Bronchial epithelial cell (primary cell): ENCODE results near the gene DPEP2NB. TPM values are rescaled to one million over a fixed set of nuclear protein-coding genes. Genes with fewer than 3 reads are reported as not detected.
A peak's percentile ranks its signal among the peaks of the same experiment; 100 is the strongest.
"Not testable (repeated sequence)": the region's sequence is repeated elsewhere in the genome, so short reads cannot be mapped to it uniquely, and the experiment has no call there.

Experiments
- DNase-seq: peaks from one replicate; pipeline ENCODE4 v3.0.0-alpha.2; 2010; ENCODE audit warnings: low read depth
- FAIRE-seq: peaks from 2 replicates; lab custom pipeline; 2011; peaks lifted over from hg19 to GRCh38; lab: Jason Lieb, UNC
- H3K27me3 ChIP-seq: 2 replicates; pipeline ENCODE4 v1.5.1; 2011; ENCODE audit warnings: low read length; ENCODE audit not compliant: control insufficient read depth, insufficient read depth
- H3K36me3 ChIP-seq: 2 replicates; pipeline ENCODE4 v1.5.1; 2011; ENCODE audit warnings: low read length; ENCODE audit not compliant: control insufficient read depth, insufficient read depth
- H3K4me3 ChIP-seq: 2 replicates; pipeline ENCODE4 v1.5.1; 2011; ENCODE audit warnings: mild to moderate bottlenecking, low read depth, low read length, control low read depth
- CTCF ChIP-seq: IDR thresholded peaks from 2 replicates; pipeline ENCODE4 v1.5.1; 2011; ENCODE audit warnings: mild to moderate bottlenecking, moderate library complexity, low read length, control low read depth, inconsistent platforms; ENCODE audit not compliant: insufficient read depth, severe bottlenecking
- total RNA-seq: library from RNA; depleted of rRNA; stranded (reverse); fragments of >200 nt; gene quantifications from 2 replicates; pipeline ENCODE4 v1.2.1, GENCODE V29; 2014

The DPEP2NB gene
- total RNA-seq, 1 donor from 2014 or later, result not detected

GRCh38 chr16:68037841-68038597 lies 22.3 kb upstream of the DPEP2NB start:
- FAIRE-seq, result no peak

GRCh38 chr16:68035227-68035626 lies 19.5 kb upstream of the DPEP2NB start:
- no peak overlapping the region for H3K4me3 ChIP-seq
- H3K36me3 ChIP-seq, result peaks cover 2% of the 10 kb centered on the region
- DNase-seq (no peak), FAIRE-seq (no peak)
- no peak for TF ChIP-seq CTCF
- H3K27me3 ChIP-seq, result no peaks in the 10 kb centered on the region

More at GRCh38 chr16:68037841-68038597, 22.3 kb upstream of the DPEP2NB start:
- Histone ChIP-seq H3K27me3 (no peaks in the 10 kb centered on the region), H3K36me3 (peaks cover 2% of the 10 kb centered on the region), H3K4me3 (no peak overlapping the region)
- no peak for DNase-seq
- no peak for TF ChIP-seq CTCF

- DNase-seq, result no peak
- Histone ChIP-seq H3K4me3 (no peak overlapping the region), H3K36me3 (no peaks in the 10 kb centered on the region), H3K27me3 (no peaks in the 10 kb centered on the region)
- no peak for TF ChIP-seq CTCF
- no peak for FAIRE-seq
These were observed 17.4 kb upstream of the DPEP2NB start for GRCh38 chr16:68033101-68033500.

- no peak for TF ChIP-seq CTCF
- Histone ChIP-seq H3K27me3 (no peaks in the 10 kb centered on the region), H3K36me3 (no peaks in the 10 kb centered on the region), H3K4me3 (no peak overlapping the region)
- FAIRE-seq (no peak), DNase-seq (peak; percentile 72)
These were observed 16.2 kb upstream of the DPEP2NB start for GRCh38 chr16:68031951-68032350.

- not testable (repeated sequence) for H3K4me3 ChIP-seq, DNase-seq, FAIRE-seq, H3K36me3 ChIP-seq, H3K27me3 ChIP-seq
These were observed 14.4 kb upstream of the DPEP2NB start for GRCh38 chr16:68030108-68030507.

GRCh38 chr16:68028996-68029395 lies 13.3 kb upstream of the DPEP2NB start:
- FAIRE-seq (no peak), DNase-seq (no peak)
- Histone ChIP-seq H3K36me3 (peaks cover 3% of the 10 kb centered on the region), H3K27me3 (no peaks in the 10 kb centered on the region), H3K4me3 (no peak overlapping the region)
- no peak for TF ChIP-seq CTCF
